ENCODE measurements around the gene LHPP.
A peak's percentile ranks its signal among the peaks of the same experiment; 100 is the strongest.
"Not testable (repeated sequence)": the region's sequence is repeated elsewhere in the genome, so short reads cannot be mapped to it uniquely, and the experiment has no call there.

Gene LHPP

GRCh38 chr10:124537166-124537725 is 75.6 kb downstream of the LHPP start:
- no peak for DNase-seq (ENCODE audit: low read depth in 2 of 2)

DNA sequence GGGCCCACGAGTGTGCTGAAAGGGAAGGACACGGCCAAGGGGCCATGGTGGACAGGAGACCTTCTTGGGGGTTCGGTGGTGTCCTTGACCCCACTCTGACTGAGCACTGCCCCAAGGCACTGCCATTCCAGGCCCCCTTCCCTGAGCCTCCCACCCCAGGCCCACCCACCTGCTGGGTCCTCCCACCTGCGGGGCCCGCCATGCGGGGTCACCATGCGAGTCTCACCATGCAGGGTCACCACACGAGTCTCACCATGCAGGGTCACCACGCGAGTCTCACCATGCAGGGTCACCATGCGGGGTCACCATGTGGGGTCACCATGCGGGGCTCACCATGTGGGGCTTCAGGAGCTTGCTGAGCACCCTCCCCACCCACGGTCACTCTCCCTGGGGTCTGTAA is 76.3 kb downstream of the LHPP start:
- DNase-seq (ENCODE audit: low read depth in 2 of 2) = no peak

DNA sequence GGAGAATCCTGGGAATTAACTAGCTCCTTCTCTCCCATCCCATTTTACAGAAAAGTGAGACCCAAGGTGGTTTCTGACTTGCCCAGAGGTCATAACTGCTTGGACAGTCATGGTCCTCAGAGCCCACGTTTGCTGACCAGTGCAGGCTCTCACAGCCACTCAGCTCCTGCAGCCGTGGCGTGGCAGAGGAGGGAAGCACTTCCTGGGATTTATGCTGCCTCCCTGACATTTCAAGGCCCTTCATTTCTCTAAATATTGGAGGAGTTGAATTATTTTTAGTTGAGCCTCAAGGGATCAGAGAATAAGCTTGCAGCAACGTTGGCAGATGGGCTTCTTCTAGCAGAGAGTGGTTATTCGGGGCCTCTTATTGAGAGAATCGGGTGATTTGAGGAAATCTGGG is 77.1 kb downstream of the LHPP start:
- DNase-seq (ENCODE audit: low read depth in 2 of 2) = no peak

DNA sequence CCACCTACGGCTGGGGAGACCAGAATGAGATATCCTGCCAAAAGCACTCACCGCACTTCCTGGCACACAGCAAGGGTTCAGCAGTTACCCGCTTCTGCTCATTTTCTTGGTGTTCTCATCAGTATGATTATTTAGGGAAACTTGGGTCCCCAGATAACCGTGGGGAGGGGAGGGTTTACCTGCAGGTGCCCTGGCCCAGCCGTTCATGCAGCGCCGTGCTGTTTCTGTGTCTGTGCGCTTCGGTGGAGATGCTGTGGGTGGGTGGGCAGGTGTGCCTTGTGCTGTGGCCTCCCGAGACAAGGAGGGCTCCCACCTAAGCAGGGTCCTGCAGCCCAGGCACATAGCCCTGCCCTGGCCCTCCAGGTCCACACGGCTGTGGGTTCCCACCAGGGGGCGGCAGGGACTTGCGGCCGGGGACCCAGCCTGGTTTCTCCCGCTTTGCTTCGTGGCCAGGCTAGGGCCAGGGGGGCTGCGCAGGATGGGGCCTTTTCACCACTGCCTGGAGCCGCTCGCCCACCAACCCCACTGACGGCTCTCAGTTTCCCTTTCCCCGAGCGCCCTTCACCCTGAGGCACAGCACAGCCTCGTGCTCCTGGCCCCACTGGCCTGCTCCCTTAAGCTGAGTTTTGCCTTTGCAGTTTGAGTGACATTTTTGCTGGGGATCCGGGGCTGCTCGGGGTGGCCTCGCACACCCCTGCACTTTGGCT is 78.5 kb downstream of the LHPP start:
- peak; percentile 62 to 70 for DNase-seq (ENCODE audit: low read depth in 2 of 2)

GRCh38 chr10:124541076-124541903 is 79.7 kb downstream of the LHPP start:
- no peak for DNase-seq (ENCODE audit: low read depth in 2 of 2)

DNA sequence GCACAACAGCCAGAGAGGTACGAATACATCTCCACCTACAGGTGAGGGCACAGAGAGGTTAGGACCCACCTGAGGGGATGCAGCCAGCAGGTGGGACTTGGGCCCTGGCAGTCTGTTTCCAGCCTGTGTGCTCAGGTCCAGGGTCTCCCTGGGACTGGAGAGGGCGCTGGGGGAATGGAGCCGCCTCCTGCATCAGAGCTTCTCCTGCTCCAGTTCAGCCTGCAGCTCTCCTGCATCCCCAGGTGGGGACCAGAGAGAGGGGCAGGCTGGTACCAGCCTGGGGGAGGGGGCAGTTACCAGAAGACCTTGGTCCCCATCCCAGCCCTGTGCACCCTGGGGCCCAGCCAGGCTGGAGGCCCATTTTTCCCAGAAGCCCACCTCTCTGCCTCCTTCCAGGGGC is 80.7 kb downstream of the LHPP start:
- no peak for DNase-seq (ENCODE audit: low read depth in 2 of 2)

DNA sequence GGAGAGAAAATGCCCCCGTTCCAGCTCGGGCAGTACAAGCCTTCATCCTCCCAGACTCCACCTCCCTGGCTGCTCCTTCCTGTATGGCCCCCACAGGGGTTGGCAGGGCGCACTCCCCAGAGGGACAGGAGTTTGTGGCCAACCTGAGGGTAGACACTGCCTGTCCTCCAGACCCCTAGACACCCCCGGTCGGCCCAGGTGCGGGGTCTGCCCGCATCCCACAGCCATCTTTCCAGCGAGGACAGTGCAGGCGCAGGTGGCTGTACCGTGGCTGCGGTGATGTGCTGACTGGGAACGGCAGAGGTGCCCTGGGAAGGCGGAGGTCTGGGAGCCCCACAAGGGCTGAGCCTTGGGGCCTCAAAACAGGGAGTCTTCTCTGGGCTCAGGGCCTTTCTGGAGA is 81.5 kb downstream of the LHPP start:
- no peak for DNase-seq (ENCODE audit: low read depth in 2 of 2)

DNA sequence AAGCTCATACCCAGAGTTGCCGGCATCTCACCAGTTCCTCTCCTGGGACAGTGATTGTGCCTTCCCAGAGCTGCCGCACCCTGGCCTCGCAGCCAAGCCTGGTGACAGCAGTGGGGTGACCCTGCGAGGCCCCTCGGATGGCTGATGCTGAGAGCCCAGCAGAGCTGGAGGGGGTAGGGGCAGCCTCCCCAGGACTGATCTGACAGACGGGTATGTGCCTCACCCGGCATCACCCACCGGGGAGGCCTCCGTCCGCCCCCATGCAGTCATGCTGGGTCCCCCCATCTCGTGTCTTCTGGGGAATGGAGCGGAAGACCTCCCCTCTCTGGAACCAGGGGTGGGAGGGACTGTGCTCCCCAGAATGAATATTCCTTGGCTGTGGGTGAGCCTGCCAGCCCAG is 82.3 kb downstream of the LHPP start:
- DNase-seq (ENCODE audit: low read depth in 2 of 2) = no peak

DNA sequence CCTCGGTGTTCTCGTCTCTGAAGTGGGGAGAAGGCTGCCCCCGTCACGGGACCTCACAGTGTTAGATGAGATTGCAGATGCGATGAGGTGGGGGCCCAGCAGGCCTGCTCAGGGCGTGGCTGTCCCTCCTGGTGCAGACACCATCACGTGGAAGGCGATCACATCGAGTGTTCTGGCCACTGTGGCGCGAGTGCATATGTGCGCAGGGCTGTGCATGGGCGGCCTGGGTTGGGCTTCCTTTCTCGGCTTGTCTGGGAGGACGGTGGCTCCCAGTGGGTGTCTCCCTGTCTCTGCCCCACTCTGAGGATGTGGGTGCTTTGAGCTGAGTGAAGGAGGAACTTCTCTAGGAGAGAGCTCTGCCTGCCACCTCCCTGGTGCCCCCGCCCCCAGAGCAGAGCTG is 83.1 kb downstream of the LHPP start:
- no peak for DNase-seq (ENCODE audit: low read depth in 2 of 2)

DNA sequence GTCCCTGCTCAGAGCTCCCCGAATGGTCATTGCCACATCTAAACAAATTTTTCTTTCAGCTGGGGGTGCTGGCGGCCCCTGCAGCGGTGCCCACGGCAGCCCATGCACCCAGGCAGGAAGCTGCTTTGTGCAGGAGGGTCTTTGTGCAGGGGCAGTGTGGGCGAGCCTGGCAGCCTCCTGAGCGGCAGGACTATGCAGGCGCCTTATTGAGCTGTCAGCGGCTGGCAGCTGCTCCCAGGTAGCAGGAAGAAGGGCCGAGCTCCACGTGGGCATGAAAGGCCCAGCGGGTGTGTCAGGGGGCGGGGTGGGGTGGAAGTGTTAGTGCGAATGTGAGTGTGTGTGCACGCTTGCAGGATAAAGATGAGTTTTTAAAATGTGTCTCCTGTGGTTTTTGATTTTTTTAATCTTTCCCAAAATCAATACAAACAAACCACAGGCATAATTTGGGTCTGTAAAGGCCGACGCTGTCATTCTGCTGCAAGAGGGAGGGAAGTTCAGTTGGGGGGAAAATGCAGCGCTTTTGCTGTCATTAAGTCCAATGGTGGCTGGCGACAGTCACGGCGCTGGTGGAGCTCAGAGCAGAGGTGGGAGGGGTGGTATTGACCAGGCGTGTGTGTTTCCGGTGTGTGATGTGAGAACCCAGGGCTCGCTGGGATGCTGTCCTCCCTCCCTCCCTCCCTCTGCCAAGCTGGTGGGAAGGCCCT is 83.9 kb downstream of the LHPP start:
- no peak for DNase-seq (ENCODE audit: low read depth in 2 of 2)

DNA sequence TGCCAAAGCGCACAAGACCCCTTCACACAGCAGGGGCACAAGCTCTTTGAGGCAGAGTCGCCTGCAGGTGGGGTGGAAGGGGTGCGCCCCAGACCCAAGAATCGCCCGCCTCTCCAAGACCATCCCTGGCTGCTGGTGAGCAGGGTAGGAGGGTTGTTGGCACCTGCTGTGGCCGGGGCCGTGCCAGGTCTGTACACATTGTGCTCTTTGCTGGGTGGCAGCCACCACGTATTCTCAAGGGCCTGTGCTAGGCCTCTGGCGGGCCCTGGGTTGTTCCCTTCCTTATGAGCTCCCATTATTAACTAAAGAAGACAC is 84.4 kb downstream of the LHPP start:
- DNase-seq (ENCODE audit: low read depth in 2 of 2) = no peak

- DNase-seq (ENCODE audit: low read depth in 2 of 2) = no peak
Observed at GRCh38 chr10:124546957-124547646, 85.5 kb downstream of the LHPP start.

- no peak for DNase-seq (ENCODE audit: low read depth in 2 of 2)
Observed at GRCh38 chr10:124547647-124548168, 86.1 kb downstream of the LHPP start.

GRCh38 chr10:124549171-124549570 is 87.5 kb downstream of the LHPP start:
- not testable (repeated sequence) for DNase-seq (ENCODE audit: low read depth in 2 of 2)

DNA sequence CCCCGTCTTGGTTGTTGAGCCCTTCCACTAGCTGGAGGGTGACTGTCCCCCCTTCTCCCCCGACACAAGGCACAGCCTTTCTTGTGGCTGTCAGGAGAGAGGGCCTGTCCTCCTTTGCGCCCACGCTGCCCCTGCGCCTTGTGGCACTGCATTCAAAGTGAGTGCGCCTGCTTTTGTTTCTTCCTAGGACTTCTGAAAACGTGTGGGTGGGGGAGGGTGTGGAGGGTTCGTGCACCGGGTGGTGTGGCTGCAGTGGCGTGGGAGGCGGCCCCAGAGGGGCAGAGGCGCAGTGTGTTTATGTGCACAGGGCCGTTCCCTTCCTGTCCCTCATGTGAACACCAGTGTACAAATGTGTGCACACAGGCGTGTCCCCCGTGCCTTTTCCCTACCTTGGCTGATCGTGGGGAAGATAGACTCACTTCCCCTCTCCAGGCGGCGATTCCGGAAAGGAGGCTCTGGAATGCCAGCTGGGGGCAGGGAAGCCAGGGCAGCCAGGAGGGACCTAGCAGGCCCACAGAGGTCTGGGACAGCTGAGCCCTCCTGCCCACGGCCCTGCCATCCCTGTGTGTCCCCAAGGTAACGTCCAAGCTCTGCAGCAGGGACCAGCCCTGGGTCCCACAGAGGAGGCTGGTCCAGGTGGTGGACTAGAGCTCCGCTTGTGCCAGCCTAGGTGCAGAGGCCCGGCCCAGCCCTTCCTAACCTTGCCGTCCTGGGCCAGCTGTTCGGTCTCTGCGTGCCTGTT is 88.8 kb downstream of the LHPP start:
- no peak for DNase-seq (ENCODE audit: low read depth in 2 of 2)

DNA sequence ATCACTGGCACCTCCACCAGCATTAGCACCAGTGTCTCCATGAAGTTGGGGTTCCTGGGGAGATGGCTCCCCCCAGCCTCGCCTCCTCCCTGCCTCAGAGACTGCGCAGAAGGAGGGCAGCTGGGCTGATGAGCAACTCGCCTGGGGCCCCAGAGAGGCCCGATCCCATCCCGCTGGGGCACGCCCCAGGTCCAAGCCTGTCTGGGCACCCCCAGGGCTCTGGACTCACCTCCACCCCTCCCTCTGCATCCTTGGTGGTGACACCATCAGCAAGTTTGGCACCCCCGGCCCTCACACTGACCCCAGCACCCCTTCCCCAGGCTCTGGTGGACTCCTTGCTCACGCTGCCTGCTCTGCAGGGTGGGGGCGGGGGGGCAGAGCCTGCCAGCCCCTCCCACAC is 89.5 kb downstream of the LHPP start:
- no peak for DNase-seq (ENCODE audit: low read depth in 2 of 2)

DNA sequence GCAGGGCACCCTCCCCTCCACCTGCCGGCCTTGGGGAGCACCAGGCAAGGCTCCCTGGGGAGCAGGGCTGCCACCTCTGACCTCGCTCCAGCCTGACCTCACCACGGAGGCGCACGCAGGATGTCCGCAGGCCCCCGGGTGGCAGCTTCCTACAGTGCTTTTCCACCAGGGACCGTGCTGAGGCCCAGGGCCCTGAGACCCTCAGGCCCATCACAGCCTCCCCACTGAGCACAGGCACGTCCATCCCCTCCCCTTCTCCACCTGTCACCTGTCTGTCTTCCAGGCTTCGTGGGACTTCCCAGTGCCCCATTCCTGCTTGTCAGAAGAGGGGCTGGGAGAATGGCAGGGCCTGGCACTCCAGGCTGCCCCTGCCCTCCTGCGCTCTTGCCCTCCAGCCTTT is 90.1 kb downstream of the LHPP start:
- DNase-seq (ENCODE audit: low read depth in 2 of 2) = no peak

GRCh38 chr10:124552691-124553276 is 91.2 kb downstream of the LHPP start:
- no peak for DNase-seq (ENCODE audit: low read depth in 2 of 2)

GRCh38 chr10:124554085-124554858 is 92.6 kb downstream of the LHPP start:
- no peak for DNase-seq (ENCODE audit: low read depth in 2 of 2)

GRCh38 chr10:124557167-124557566 is 95.5 kb downstream of the LHPP start:
- DNase-seq (ENCODE audit: low read depth in 2 of 2) = no peak

Data from stimulated activated CD4-positive, alpha-beta T cell treated with anti-CD3 and anti-CD28 coated beads, Interleukin-1b, Interleukin-23, amount 100 ng/mL, for 4 hours (primary cell).